T-helper 1 cell treated with Interleukin-12 subunit alpha and Interleukin-12 subunit beta and Interleukin-4 antibody, amounts not matched to agents 30 μg/mL and 1 μg/mL, for 36 hours (primary cell): Measurements from ENCODE around the gene CLEC16A.

Experiments
- H3K27ac Mint-ChIP-seq: one replicate; pipeline ENCODE4 v1.8.0; 2021; ENCODE audit warnings: mild to moderate bottlenecking, mixed read lengths
- H3K27me3 Mint-ChIP-seq: one replicate; pipeline ENCODE4 v1.8.0; 2021; ENCODE audit warnings: low read depth, mixed read lengths
- H3K36me3 Mint-ChIP-seq: one replicate; pipeline ENCODE4 v1.8.0; 2021; ENCODE audit warnings: low read depth, mixed read lengths
- H3K4me1 Mint-ChIP-seq: one replicate; pipeline ENCODE4 v1.8.0; 2021; ENCODE audit warnings: low read depth, mixed read lengths
- H3K4me3 Mint-ChIP-seq: one replicate; pipeline ENCODE4 v1.8.0; 2021; ENCODE audit warnings: mild to moderate bottlenecking, moderate library complexity, mixed read lengths
- H3K9me3 Mint-ChIP-seq: one replicate; pipeline ENCODE4 v1.8.0; 2021; ENCODE audit warnings: mixed read lengths

The CLEC16A gene

GRCh38 chr16:11058832-11059231 is 114.5 kb downstream of the CLEC16A start:
- no peaks in the 10 kb centered on the region for H3K9me3 Mint-ChIP-seq
- H3K27ac Mint-ChIP-seq = no peak overlapping the region
- no peaks in the 10 kb centered on the region for H3K27me3 Mint-ChIP-seq
- H3K4me1 Mint-ChIP-seq = peaks cover 39% of the 10 kb centered on the region
- peaks cover 43% of the 10 kb centered on the region for H3K36me3 Mint-ChIP-seq
- H3K4me3 Mint-ChIP-seq = no peak overlapping the region

- Mint-ChIP-seq H3K9me3 (no peaks in the 10 kb centered on the region), H3K27ac (no peak overlapping the region), H3K27me3 (no peaks in the 10 kb centered on the region), H3K36me3 (peaks cover 41% of the 10 kb centered on the region), H3K4me1 (peaks cover 36% of the 10 kb centered on the region), H3K4me3 (no peak overlapping the region)
These were observed 115.2 kb downstream of the CLEC16A start for GRCh38 chr16:11059588-11059987.

GRCh38 chr16:11060364-11060763 is 116.0 kb downstream of the CLEC16A start:
- peaks cover 40% of the 10 kb centered on the region for H3K36me3 Mint-ChIP-seq

DNA sequence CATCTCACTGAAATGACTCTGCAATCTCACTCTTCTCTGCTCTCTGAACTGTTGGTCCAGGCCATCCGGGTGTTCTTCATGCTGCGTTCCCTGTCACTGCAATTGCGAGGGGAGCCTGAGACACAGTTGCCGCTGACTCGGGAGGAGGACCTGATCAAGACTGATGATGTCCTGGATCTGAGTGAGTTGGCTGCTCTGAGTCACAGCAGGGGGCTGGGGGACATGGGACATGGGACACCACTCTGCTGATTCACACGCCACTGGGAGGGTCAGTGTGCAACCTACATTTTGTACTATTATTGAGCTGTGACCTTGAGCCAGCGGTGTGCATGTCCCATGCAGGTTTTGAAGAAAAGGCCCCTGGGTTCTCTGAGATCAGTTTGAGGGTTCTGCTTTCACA is 116.5 kb downstream of the CLEC16A start:
- Mint-ChIP-seq H3K27me3 (no peaks in the 10 kb centered on the region), H3K4me3 (no peak overlapping the region), H3K4me1 (peaks cover 35% of the 10 kb centered on the region), H3K9me3 (no peaks in the 10 kb centered on the region), H3K27ac (peak overlapping the region; percentile 10), H3K36me3 (peaks cover 44% of the 10 kb centered on the region)

More at GRCh38 chr16:11060364-11060763, 116.0 kb downstream of the CLEC16A start:
- Mint-ChIP-seq H3K27ac (no peak overlapping the region), H3K4me1 (peaks cover 35% of the 10 kb centered on the region), H3K4me3 (no peak overlapping the region), H3K27me3 (no peaks in the 10 kb centered on the region), H3K9me3 (no peaks in the 10 kb centered on the region)

GRCh38 chr16:11061629-11062270 is 117.4 kb downstream of the CLEC16A start:
- H3K27me3 Mint-ChIP-seq = no peaks in the 10 kb centered on the region
- H3K36me3 Mint-ChIP-seq = peaks cover 45% of the 10 kb centered on the region
- H3K9me3 Mint-ChIP-seq = no peaks in the 10 kb centered on the region
- H3K4me1 Mint-ChIP-seq = peaks cover 30% of the 10 kb centered on the region
- no peak overlapping the region for H3K4me3 Mint-ChIP-seq
- no peak overlapping the region for H3K27ac Mint-ChIP-seq

DNA sequence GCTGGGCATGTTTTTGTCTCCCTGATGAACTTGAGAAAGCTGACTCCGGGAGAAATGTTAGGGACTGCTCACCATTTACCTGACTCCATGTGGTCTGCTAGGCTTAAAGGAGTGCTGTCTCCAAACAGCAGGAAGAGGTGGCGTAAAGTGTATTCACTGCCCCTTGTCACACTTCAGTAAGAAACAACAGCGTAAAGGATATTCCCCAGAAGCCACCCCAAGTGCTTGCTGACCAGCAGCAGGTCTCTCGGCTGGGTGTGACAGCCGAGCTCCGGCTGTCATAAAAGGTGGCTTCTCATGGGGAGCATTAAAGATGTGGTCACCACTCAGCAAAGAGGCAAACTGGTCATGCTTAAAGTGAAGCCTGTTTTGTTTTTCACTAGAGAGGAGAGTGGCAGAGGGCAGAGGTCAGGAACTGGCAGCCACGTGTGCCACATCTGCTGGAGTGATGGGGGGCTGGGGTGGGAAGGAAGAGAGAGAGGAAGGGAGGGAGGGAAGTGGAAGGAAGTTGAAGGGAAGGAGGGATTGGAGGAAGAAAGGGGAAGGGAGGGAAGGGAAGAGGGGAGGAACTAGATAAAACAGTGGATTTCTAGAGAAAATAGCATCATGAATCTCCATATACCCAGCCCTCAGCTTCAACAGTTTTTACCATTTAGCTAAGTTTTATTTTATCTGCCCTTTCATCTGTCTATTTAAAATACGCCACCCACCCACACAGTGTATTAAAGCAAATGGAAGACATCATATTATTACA is 119.3 kb downstream of the CLEC16A start:
- Mint-ChIP-seq H3K9me3 (no peaks in the 10 kb centered on the region), H3K27ac (no peak overlapping the region), H3K36me3 (peaks cover 48% of the 10 kb centered on the region), H3K27me3 (no peaks in the 10 kb centered on the region), H3K4me1 (peaks cover 31% of the 10 kb centered on the region), H3K4me3 (no peak overlapping the region)

- Mint-ChIP-seq H3K9me3 (no peaks in the 10 kb centered on the region), H3K4me1 (peaks cover 26% of the 10 kb centered on the region), H3K27me3 (no peaks in the 10 kb centered on the region), H3K36me3 (peaks cover 45% of the 10 kb centered on the region), H3K4me3 (no peak overlapping the region), H3K27ac (no peak overlapping the region)
These were observed 119.8 kb downstream of the CLEC16A start for GRCh38 chr16:11064202-11064540.

DNA sequence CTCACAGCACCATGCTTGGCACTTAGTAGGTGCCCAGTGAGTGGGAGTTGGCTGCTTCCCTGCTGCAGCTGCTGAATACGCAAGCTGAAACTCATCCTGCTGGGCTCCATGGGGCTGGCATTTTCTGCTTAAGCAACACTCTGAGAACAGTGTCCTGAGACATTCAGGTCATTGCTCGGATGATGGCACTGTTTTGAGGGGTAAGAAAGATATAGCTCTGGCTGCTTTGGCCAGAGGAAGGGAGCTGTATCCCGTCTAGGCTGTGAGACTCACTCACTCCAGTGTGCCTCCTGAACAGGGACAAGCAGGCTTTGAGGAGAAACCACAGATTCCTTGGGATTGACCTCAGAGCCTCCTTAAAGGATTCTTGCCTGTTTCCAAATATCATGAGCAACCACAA is 120.5 kb downstream of the CLEC16A start:
- no peaks in the 10 kb centered on the region for H3K9me3 Mint-ChIP-seq
- H3K27me3 Mint-ChIP-seq = no peaks in the 10 kb centered on the region
- H3K4me3 Mint-ChIP-seq = no peak overlapping the region
- peaks cover 43% of the 10 kb centered on the region for H3K36me3 Mint-ChIP-seq
- H3K4me1 Mint-ChIP-seq = peaks cover 24% of the 10 kb centered on the region
- no peak overlapping the region for H3K27ac Mint-ChIP-seq

- Mint-ChIP-seq H3K4me1 (peaks cover 22% of the 10 kb centered on the region), H3K4me3 (no peak overlapping the region), H3K27me3 (no peaks in the 10 kb centered on the region), H3K9me3 (no peaks in the 10 kb centered on the region), H3K36me3 (peaks cover 45% of the 10 kb centered on the region), H3K27ac (peak overlapping the region; percentile 26)
These were observed 122.0 kb downstream of the CLEC16A start for GRCh38 chr16:11066261-11066870.

GRCh38 chr16:11067266-11067665 is 122.9 kb downstream of the CLEC16A start:
- Mint-ChIP-seq H3K27me3 (no peaks in the 10 kb centered on the region), H3K4me3 (no peak overlapping the region), H3K4me1 (peaks cover 28% of the 10 kb centered on the region), H3K9me3 (no peaks in the 10 kb centered on the region), H3K36me3 (peaks cover 45% of the 10 kb centered on the region), H3K27ac (peak overlapping the region; percentile 45)

- Mint-ChIP-seq H3K4me1 (peaks cover 31% of the 10 kb centered on the region), H3K27me3 (no peaks in the 10 kb centered on the region), H3K27ac (no peak overlapping the region), H3K9me3 (no peaks in the 10 kb centered on the region), H3K36me3 (peaks cover 47% of the 10 kb centered on the region), H3K4me3 (no peak overlapping the region)
These were observed 123.4 kb downstream of the CLEC16A start for GRCh38 chr16:11067697-11068141.

DNA sequence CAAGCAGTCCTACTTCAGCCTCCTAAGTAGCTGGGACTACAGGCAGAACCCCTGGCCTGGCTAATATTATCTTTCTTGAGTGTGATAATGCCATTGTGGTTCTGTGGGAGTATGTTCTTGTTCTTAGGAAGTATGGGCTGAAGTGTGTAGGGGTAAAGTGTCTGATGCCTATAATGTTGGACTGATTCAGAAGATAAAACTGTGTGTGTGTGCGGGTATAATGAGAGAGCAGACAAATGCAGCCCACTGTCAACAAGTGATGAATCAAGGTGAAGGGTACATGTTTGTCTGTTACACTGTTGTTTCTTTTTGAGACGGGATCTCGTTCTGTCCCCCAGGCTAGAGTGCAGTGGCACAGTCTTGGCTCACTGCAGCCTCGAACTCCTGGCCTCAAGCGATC is 127.5 kb downstream of the CLEC16A start:
- no peaks in the 10 kb centered on the region for H3K9me3 Mint-ChIP-seq
- no peaks in the 10 kb centered on the region for H3K27me3 Mint-ChIP-seq
- H3K27ac Mint-ChIP-seq = peak overlapping the region; percentile 3
- no peak overlapping the region for H3K4me3 Mint-ChIP-seq
- peaks cover 44% of the 10 kb centered on the region for H3K36me3 Mint-ChIP-seq
- peaks cover 50% of the 10 kb centered on the region for H3K4me1 Mint-ChIP-seq

GRCh38 chr16:11072420-11073153 is 128.2 kb downstream of the CLEC16A start:
- Mint-ChIP-seq H3K4me1 (peaks cover 53% of the 10 kb centered on the region), H3K4me3 (no peak overlapping the region), H3K9me3 (no peaks in the 10 kb centered on the region), H3K27ac (peak overlapping the region; percentile 42), H3K27me3 (no peaks in the 10 kb centered on the region), H3K36me3 (peaks cover 40% of the 10 kb centered on the region)

DNA sequence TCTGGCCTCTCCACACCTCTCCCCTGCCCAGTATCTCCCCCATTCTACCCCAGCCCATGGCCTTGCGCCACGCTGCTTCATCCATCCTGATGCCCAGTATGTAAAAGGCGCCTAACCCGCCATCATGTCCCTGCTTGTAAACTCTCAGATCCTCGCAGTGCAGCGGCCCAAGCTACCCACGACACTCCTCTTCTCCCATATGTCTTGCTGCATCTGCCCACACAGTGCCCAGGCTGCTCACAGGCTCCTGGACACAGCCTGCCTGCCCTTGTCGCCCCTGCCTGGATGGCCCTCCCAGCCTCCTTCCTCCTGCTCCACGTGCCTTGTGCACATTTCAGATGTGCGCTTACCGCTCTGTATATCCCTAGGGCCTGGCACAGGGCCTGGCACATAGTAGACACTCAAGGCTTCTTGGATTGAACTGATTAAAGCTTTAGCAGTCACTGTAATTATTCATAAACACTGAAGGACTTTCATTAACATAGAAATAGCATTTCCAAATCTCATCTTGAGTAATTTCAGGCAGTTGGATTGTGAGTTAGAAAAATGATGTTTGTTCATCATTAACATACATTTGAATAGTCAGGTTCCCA is 129.1 kb downstream of the CLEC16A start:
- Mint-ChIP-seq H3K4me3 (no peak overlapping the region), H3K4me1 (peaks cover 60% of the 10 kb centered on the region), H3K27me3 (no peaks in the 10 kb centered on the region), H3K36me3 (peaks cover 40% of the 10 kb centered on the region), H3K9me3 (no peaks in the 10 kb centered on the region), H3K27ac (no peak overlapping the region)
